Colonic mucosa (tissue), 4 donors: ENCODE results near the gene ADAM12. TPM values are rescaled to one million over a fixed set of nuclear protein-coding genes. Genes with fewer than 3 reads are reported as not detected.

Experiments used
- DNase-seq: peaks from one replicate; pipeline ENCODE4 v3.0.0-alpha.2; 2020
- H3K27ac ChIP-seq: fragments of 200-600 bp; one replicate; pipeline ENCODE4 v1.8.0; 2021
- H3K27me3 ChIP-seq: fragments of 200-600 bp; one replicate; pipeline ENCODE4 v1.8.0; 2021
- H3K36me3 ChIP-seq: fragments of 200-600 bp; one replicate; pipeline ENCODE4 v1.8.0; 2021
- H3K4me1 ChIP-seq: fragments of 200-600 bp; one replicate; pipeline ENCODE4 v1.8.0; 2021; ENCODE audit warnings: mild to moderate bottlenecking
- H3K4me3 ChIP-seq: fragments of 200-600 bp; one replicate; pipeline ENCODE4 v1.8.0; 2021
- H3K9ac ChIP-seq, 2 donors: one replicate each; pipeline ENCODE4 v1.7.0; 2013; ENCODE audit warnings: control low read depth in 2 of 2, low read depth in 2 of 2, low read length in 2 of 2
- H3K9me3 ChIP-seq: fragments of 200-600 bp; one replicate; pipeline ENCODE4 v1.8.0; 2021
- intact Hi-C: fragments of 100-400 bp; cut with DNase I; formaldehyde crosslinking; loops from one replicate; pipeline ENCODE4 v1.14.1; 2022
- total RNA-seq, 2 donors: library from RNA; stranded (reverse); fragmentation: NEBNext Ultra II Directional in 1 of 2; extraction: Animal tissue kit (Norgen Biotek cat#: 25700) in 1 of 2; gene quantifications; one replicate each; pipeline ENCODE4 v1.2.1, GENCODE V29; 2021
- TF ChIP-seq, protein P1 (sequence below): fragments of 200-600 bp; IDR thresholded peaks from one replicate; pipeline ENCODE4 v1.8.0; 2022; ENCODE audit warnings: antibody characterized with exemption, mild to moderate bottlenecking
- donor health status: healthy.
- donor health status: DM: no; HTN: no; CAD: no.
- donor health status: DM: no; HTN: no; CAD: no.

ADAM12 gene
- total RNA-seq, 2 donors from 2014 or later, result 0.30 to 0.64 TPM

DNA sequence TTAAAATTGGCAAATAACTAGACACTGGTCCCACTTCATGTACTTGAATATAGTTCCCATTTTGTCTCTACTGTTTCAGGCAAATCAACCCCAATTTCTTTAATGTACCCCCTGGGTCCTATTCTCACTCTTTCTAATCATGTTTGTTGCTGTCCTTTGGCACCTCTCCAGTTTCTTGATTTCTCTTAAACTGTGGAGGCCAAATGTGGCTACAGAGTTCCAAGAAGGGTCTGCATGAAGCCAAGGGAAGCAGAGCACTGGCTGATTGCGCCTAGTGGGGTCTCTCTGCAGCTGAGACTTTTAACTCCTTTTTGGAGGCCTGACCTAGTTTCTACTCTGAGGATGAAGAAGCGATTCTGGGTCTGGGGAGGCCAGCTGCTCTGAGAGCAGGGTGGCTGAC lies 6.7 kb upstream of the ADAM12 start:
- no peaks in the 10 kb centered on the region for H3K9me3 ChIP-seq
- TF ChIP-seq, protein P1, sequence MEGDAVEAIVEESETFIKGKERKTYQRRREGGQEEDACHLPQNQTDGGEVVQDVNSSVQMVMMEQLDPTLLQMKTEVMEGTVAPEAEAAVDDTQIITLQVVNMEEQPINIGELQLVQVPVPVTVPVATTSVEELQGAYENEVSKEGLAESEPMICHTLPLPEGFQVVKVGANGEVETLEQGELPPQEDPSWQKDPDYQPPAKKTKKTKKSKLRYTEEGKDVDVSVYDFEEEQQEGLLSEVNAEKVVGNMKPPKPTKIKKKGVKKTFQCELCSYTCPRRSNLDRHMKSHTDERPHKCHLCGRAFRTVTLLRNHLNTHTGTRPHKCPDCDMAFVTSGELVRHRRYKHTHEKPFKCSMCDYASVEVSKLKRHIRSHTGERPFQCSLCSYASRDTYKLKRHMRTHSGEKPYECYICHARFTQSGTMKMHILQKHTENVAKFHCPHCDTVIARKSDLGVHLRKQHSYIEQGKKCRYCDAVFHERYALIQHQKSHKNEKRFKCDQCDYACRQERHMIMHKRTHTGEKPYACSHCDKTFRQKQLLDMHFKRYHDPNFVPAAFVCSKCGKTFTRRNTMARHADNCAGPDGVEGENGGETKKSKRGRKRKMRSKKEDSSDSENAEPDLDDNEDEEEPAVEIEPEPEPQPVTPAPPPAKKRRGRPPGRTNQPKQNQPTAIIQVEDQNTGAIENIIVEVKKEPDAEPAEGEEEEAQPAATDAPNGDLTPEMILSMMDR, result no peak
- H3K4me3 ChIP-seq, result no peak overlapping the region
- DNase-seq, result no peak
- intact Hi-C loops, result no loop called here
- no peak overlapping the region for H3K27ac ChIP-seq
- H3K9ac ChIP-seq, result no peak overlapping the region
- no peaks in the 10 kb centered on the region for H3K27me3 ChIP-seq
- no peaks in the 10 kb centered on the region for H3K36me3 ChIP-seq
- H3K4me1 ChIP-seq, result no peaks in the 10 kb centered on the region

DNA sequence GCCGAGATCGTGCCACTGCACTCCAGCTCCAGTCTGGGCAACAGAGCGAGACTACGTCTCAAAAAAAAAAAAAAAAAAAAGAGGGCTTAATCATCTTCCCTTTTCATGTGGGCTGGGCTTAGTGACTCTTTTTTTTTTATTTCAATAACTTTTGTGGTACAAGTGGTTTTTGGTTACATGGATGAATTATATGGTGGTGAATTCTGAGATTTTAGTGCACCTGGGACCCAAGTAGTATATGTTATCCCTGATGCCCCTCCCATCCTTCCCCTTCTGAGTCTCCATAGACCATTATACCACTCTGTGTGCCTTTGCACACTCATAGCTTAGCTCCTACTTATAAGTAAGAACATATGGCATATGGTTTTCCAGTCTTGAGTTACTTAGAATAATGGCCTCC lies 4.8 kb upstream of the ADAM12 start:
- H3K36me3 ChIP-seq, result no peaks in the 10 kb centered on the region
- no peak overlapping the region for H3K9ac ChIP-seq
- H3K4me1 ChIP-seq, result no peaks in the 10 kb centered on the region
- TF ChIP-seq, protein P1, result no peak
- DNase-seq, result no peak
- no peak overlapping the region for H3K27ac ChIP-seq
- H3K27me3 ChIP-seq, result peaks cover 9% of the 10 kb centered on the region
- H3K4me3 ChIP-seq, result no peak overlapping the region
- H3K9me3 ChIP-seq, result no peaks in the 10 kb centered on the region
- intact Hi-C loops, result no loop called here

DNA sequence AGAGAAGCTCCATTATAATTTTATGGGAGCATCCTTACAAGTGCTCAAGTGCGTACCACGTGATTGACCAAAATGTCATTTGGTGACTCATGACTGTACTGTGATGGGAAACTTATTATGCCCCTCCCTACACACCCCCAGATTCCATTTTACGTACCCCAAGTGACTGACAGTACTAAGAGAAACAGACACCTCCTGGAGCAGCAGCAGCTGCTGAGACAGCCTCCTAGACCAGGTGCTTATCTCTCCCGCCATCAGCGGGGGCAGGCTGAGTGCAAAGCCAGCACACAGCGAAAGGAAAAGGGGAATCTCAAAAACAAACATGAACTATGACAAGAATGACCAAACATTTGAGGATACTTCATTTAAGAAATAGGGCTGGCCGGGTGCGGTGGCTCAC lies 4.2 kb upstream of the ADAM12 start:
- Histone ChIP-seq H3K4me1 (no peaks in the 10 kb centered on the region), H3K9me3 (no peaks in the 10 kb centered on the region), H3K9ac (no peak overlapping the region), H3K36me3 (no peaks in the 10 kb centered on the region), H3K4me3 (no peak overlapping the region), H3K27ac (no peak overlapping the region), H3K27me3 (peaks cover 15% of the 10 kb centered on the region)
- intact Hi-C loops, result no loop called here
- TF ChIP-seq, protein P1, result no peak
- DNase-seq, result no peak

DNA sequence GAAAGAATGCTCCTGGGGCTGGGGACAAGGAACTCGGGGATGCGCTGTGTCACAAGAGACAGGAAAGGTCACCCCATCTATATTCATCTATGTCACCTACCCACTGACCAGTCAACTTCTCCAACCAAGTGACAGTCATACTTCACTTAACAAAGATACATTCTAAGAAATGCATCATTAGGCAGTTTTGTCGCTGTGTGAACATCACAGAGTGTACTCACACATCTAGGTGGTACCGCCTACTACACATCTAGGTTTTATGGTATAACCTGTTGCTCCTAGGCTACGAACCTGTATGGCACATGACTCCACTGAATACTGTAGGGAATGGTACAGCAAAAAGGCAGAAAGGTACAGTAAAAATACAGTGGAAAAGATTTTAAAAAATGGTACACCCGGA lies 3.8 kb upstream of the ADAM12 start:
- H3K27ac ChIP-seq, result no peak overlapping the region

DNA sequence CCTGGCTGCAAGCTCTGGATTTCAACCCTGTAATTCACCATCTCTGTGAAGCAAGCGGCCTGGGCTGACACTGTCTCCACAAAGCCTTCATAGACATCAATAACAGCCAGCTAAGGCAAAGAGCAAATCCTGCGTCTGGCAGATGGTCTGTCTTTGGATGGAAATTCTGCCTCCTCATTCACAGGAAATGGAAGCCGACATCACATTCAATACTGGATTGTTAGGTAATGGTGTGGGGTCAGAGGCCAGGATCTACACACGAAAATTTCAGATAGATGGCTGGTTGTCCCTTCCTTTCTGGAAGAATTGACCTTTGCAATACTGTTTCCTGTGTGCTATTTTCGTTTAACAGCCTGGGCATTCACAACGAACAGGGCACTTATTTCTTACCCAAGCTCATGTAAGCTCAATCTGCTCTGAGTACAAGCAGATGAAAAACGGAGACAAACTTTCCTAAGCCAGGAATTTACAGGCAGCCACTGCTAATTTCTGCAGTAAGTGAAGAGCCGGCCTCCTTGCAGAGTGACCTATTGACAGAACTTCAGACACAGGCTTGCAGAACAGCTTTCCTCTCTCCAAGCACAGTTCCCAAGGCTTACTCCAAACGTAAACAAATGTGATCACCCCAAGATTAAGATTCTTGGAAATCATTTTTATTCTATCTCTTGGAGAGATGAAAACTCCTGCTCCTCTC lies 3.1 kb upstream of the ADAM12 start:
- intact Hi-C loops, result no loop called here
- Histone ChIP-seq H3K27ac (no peak overlapping the region), H3K36me3 (no peaks in the 10 kb centered on the region), H3K4me1 (no peaks in the 10 kb centered on the region), H3K27me3 (peaks cover 18% of the 10 kb centered on the region), H3K9ac (no peak overlapping the region), H3K4me3 (no peak overlapping the region), H3K9me3 (no peaks in the 10 kb centered on the region)
- TF ChIP-seq, protein P1, result no peak
- no peak for DNase-seq

More for the DNA sequence above, 3.8 kb upstream of the ADAM12 start:
- Histone ChIP-seq H3K4me1 (no peaks in the 10 kb centered on the region), H3K27me3 (peaks cover 18% of the 10 kb centered on the region), H3K36me3 (no peaks in the 10 kb centered on the region), H3K4me3 (no peak overlapping the region), H3K9me3 (no peaks in the 10 kb centered on the region), H3K9ac (no peak overlapping the region)
- TF ChIP-seq, protein P1, result no peak
- intact Hi-C loops, result no loop called here
- DNase-seq, result no peak
